Ishikawa (cell line): ENCODE measurements around the gene POLR2E.

Experiments used
- CEBPB ChIP-seq: IDR thresholded peaks from 2 replicates; pipeline ENCODE4 v1.6.1; 2012
- CREB1 ChIP-seq: IDR thresholded peaks from 2 replicates; pipeline ENCODE4 v1.6.1; 2012; ENCODE audit warnings: low read depth
- EGR1 ChIP-seq: IDR thresholded peaks from 2 replicates; pipeline ENCODE4 v1.6.1; 2012
- EP300 ChIP-seq: IDR thresholded peaks from 2 replicates; pipeline ENCODE4 v1.6.1; 2012; ENCODE audit warnings: borderline replicate concordance
- FOXM1 ChIP-seq: IDR thresholded peaks from 2 replicates; pipeline ENCODE4 v1.6.1; 2012; ENCODE audit warnings: low read depth, borderline replicate concordance
- NFIC ChIP-seq: IDR thresholded peaks from 2 replicates; pipeline ENCODE4 v1.6.1; 2012
- RAD21 ChIP-seq: IDR thresholded peaks from 2 replicates; pipeline ENCODE4 v1.6.1; 2012; ENCODE audit warnings: low read depth
- TAF1 ChIP-seq: IDR thresholded peaks from 2 replicates; pipeline ENCODE4 v1.6.1; 2012; ENCODE audit warnings: low read depth, mild to moderate bottlenecking
- TCF12 ChIP-seq: IDR thresholded peaks from 2 replicates; pipeline ENCODE4 v1.6.1; 2012; ENCODE audit warnings: low read depth
- TEAD4 ChIP-seq: IDR thresholded peaks from 2 replicates; pipeline ENCODE4 v1.6.1; 2012
- YY1 ChIP-seq: IDR thresholded peaks from 2 replicates; pipeline ENCODE4 v1.6.1; 2012; ENCODE audit warnings: low read depth
- ZBTB7A ChIP-seq: IDR thresholded peaks from 2 replicates; pipeline ENCODE4 v1.6.1; 2012; ENCODE audit warnings: low read depth
- TF ChIP-seq, protein P1 (sequence below): IDR thresholded peaks from 2 replicates; pipeline ENCODE4 v1.6.1; 2012
- TF ChIP-seq, protein P2 (sequence below): IDR thresholded peaks from 2 replicates; pipeline ENCODE4 v1.6.1; 2012; ENCODE audit warnings: low read depth, mild to moderate bottlenecking
- TF ChIP-seq, protein P3 (sequence below): IDR thresholded peaks from 2 replicates; pipeline ENCODE4 v1.6.1; 2012

POLR2E gene

DNA sequence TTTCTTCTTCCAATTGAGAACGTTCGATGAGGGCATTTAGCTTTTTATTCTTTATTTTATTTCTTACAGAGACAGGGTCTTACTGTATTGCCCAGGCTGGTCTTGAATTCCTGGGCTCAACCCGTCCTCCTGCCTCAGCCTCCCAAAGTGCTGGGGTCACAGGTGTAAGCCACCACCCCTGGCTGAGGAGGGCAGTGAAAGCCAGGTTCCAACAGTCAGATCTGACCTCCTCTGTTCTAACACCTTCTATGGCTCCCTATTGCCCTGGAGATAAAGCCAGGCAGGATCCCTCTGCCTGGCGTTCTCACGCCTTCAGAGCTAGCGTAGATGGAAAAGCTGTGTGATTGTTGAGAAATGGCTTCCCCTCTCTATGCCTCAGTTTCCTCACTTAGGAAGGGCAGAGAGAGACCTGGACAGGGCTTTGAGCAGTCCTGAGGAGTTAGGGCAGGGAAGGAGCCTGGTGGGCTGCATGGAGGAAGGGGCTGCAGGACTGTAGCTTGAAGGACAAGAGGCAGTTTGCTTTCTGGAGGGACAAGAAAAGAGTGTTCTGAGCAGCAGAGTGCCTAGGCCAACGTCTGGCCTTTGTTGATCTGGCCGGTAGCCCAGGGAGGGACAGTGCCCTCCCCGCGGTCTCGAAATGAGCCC is 22.7 kb downstream of the POLR2E start:
- no peak for TF ChIP-seq ZBTB7A
- TF ChIP-seq EGR1 = no peak
- TF ChIP-seq YY1 = no peak
- no peak for TF ChIP-seq TEAD4
- TF ChIP-seq CEBPB = no peak
- TF ChIP-seq, protein P1, sequence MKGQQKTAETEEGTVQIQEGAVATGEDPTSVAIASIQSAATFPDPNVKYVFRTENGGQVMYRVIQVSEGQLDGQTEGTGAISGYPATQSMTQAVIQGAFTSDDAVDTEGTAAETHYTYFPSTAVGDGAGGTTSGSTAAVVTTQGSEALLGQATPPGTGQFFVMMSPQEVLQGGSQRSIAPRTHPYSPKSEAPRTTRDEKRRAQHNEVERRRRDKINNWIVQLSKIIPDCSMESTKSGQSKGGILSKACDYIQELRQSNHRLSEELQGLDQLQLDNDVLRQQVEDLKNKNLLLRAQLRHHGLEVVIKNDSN = no peak
- TF ChIP-seq, protein P2, sequence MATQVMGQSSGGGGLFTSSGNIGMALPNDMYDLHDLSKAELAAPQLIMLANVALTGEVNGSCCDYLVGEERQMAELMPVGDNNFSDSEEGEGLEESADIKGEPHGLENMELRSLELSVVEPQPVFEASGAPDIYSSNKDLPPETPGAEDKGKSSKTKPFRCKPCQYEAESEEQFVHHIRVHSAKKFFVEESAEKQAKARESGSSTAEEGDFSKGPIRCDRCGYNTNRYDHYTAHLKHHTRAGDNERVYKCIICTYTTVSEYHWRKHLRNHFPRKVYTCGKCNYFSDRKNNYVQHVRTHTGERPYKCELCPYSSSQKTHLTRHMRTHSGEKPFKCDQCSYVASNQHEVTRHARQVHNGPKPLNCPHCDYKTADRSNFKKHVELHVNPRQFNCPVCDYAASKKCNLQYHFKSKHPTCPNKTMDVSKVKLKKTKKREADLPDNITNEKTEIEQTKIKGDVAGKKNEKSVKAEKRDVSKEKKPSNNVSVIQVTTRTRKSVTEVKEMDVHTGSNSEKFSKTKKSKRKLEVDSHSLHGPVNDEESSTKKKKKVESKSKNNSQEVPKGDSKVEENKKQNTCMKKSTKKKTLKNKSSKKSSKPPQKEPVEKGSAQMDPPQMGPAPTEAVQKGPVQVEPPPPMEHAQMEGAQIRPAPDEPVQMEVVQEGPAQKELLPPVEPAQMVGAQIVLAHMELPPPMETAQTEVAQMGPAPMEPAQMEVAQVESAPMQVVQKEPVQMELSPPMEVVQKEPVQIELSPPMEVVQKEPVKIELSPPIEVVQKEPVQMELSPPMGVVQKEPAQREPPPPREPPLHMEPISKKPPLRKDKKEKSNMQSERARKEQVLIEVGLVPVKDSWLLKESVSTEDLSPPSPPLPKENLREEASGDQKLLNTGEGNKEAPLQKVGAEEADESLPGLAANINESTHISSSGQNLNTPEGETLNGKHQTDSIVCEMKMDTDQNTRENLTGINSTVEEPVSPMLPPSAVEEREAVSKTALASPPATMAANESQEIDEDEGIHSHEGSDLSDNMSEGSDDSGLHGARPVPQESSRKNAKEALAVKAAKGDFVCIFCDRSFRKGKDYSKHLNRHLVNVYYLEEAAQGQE = no peak
- TF ChIP-seq NFIC = no peak
- no peak for TF ChIP-seq FOXM1
- no peak for TF ChIP-seq TAF1
- TF ChIP-seq, protein P3, sequence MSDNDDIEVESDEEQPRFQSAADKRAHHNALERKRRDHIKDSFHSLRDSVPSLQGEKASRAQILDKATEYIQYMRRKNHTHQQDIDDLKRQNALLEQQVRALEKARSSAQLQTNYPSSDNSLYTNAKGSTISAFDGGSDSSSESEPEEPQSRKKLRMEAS = no peak
- no peak for TF ChIP-seq EP300
- TF ChIP-seq CREB1 = no peak
- TF ChIP-seq RAD21 = no peak
- TF ChIP-seq TCF12 = no peak

DNA sequence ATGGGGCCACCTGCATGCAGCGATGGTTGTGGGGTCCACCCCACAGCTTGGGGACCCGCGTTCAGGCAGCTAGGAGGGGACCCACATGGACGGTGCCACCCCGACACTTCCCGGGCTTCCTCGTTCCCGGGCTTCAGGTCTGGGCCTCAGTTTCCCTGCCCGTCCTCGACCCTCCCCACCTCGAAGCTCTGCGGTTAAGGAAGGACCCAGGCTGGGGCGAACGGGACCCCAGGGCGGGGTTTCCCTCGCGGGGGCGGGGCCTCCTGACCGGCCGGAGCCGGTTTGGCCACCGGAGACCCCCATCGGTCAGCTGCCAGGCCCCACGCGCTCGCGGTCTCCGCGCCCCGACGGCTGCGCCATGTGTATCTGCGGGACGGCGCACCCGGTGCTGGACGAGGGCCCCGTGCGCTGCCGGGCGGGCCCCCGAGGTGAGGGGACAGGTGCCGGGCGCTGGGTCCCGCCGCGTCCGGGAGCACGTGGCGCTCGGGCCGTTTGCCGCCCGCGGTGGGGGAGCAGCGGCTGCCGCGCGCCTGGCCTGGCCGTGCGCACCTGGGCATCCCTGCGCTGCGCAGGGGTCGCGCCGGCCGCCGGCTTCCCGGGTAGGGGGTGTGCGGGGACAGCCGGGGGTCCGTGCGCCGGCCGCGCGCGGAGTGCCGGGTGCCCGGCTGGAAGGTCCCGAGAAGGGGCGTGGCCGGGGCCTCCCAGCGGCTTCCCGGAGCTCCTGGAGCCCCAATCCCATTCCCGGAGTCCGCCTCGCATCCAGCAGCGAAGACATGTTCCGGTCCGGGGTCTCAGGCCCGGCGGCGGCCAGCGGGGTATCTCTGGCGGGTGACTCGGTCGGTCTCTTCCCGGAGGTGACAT is 24.0 kb downstream of the POLR2E start:
- TF ChIP-seq, protein P3 = peak; percentile 70
- TF ChIP-seq CEBPB (no peak), EGR1 (no peak), TEAD4 (no peak), TAF1 (no peak), CREB1 (no peak), NFIC (no peak), FOXM1 (no peak), ZBTB7A (peak; percentile 28; the same call in 1 of the 2 replicates), YY1 (no peak), EP300 (no peak)
- TF ChIP-seq, protein P1 = no peak
- TF ChIP-seq, protein P2 = no peak

DNA sequence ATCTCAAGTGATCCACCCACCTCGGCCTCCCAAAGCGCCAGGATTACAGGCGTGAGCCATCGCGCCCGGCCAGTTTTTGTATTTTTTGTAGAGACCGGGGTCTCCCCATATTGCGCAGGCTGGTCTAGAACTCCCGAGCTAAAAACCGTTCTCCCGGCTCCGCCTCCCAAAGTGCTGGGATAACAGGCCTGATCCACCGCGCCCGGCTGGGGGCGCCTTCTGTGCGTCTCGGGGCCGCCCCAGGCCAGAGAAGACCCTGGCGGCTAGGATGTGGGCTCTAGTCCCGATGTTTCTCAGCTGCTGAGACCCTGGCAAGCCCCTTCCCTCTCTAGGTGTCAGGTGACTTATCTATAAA is 24.6 kb downstream of the POLR2E start:
- no peak for TF ChIP-seq CREB1

DNA sequence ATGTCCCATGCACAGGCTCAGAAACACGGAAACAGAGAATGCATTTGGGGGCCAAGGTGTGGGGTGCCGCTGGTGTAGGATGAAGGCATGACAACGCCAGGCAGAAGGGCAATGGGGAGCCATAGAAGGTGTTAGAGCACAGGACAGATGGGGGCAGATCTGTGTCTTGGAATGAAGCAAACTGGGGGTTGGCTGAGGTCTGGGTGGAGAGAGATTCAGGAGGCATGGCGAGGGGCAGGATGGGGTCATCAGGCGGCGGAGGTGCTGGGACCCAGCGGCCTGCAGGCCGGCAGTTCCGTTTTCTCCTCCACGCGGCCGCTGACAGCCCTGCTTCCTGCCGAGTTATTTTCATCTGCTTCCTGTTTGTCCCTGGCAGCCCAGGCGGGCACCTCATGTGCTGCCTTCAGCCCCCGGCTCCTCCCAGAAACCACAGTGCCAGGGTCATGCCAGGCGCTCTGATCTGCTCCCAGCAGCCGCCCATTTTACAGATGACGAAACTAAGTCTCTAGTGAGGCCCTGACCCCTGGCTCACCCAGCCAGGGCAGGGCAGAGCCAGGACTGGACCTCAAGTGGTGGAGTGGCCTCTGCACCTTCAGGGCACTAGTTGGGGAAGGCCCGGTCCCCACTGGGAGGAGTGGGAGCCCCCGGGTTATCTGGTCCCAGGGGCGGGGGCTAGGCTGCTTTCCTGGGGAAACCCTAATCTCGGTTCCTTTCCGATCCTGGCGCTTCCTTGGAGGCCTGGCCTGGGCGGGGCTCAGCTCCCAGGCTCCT is 26.0 kb downstream of the POLR2E start:
- TF ChIP-seq EP300 (no peak), TCF12 (no peak)
- TF ChIP-seq, protein P2 = no peak
